Brain microvascular endothelial cell (primary cell): ENCODE measurements around the gene STAP2.
A peak's percentile ranks its signal among the peaks of the same experiment; 100 is the strongest.
"Not testable (repeated sequence)": the region's sequence is repeated elsewhere in the genome, so short reads cannot be mapped to it uniquely, and the experiment has no call there.

ENCODE experiments used
- DNase-seq: peaks from one replicate; pipeline ENCODE4 v3.0.0-alpha.2; 2020
- H3K27ac ChIP-seq: fragments of 250-450 bp; sonication (Bioruptor Pico); 2 replicates; pipeline ENCODE4 v1.5.1; 2020; ENCODE audit warnings: mild to moderate bottlenecking, moderate library complexity
- H3K27me3 ChIP-seq: fragments of 250-450 bp; sonication (Bioruptor Pico); replicated peaks from 2 replicates; pipeline ENCODE4 v1.5.1; 2020; ENCODE audit warnings: mild to moderate bottlenecking
- H3K36me3 ChIP-seq: fragments of 250-450 bp; sonication (Bioruptor Pico); replicated peaks from 2 replicates; pipeline ENCODE4 v1.5.1; 2020; ENCODE audit warnings: mild to moderate bottlenecking
- H3K4me3 ChIP-seq: 2 replicates; pipeline ENCODE4 v1.5.1; 2011; ENCODE audit warnings: low read depth, mild to moderate bottlenecking, control low read depth, low read length, moderate library complexity
- CTCF ChIP-seq: IDR thresholded peaks from 2 replicates; pipeline ENCODE4 v1.5.1; 2011; ENCODE audit warnings: low read depth, mild to moderate bottlenecking, moderate library complexity, low read length, control low read depth, inconsistent platforms; ENCODE audit errors: missing control alignments
- in situ Hi-C: cut with HindIII; loops from 2 replicates; pipeline ENCODE4 v1.10.0; 2017; ENCODE audit warnings: low sequenced_read_pairs, low pct_ligation_motif_present

The STAP2 gene

GRCh38 chr19:4342314-4342614 is 3.6 kb upstream of the STAP2 start:
- H3K4me3 ChIP-seq, result peak overlapping the region; percentile 67
- H3K27ac ChIP-seq, result peak overlapping the region; percentile 17
- DNase-seq, result no peak
- no peaks in the 10 kb centered on the region for H3K36me3 ChIP-seq
- H3K27me3 ChIP-seq, result no peaks in the 10 kb centered on the region
- no peak for TF ChIP-seq CTCF
- in situ Hi-C loops, result no loop called here

- no peak overlapping the region for H3K27ac ChIP-seq
- in situ Hi-C loops, result no loop called here
- no peaks in the 10 kb centered on the region for H3K27me3 ChIP-seq
- TF ChIP-seq CTCF, result no peak
- DNase-seq, result no peak
- peak overlapping the region; percentile 40 for H3K4me3 ChIP-seq
- H3K36me3 ChIP-seq, result no peaks in the 10 kb centered on the region
These were observed 654 bp downstream of the STAP2 start for GRCh38 chr19:4337906-4338440.

GRCh38 chr19:4334929-4335570 is 3.6 kb downstream of the STAP2 start:
- Histone ChIP-seq H3K27me3 (no peaks in the 10 kb centered on the region), H3K36me3 (no peaks in the 10 kb centered on the region), H3K4me3 (no peak overlapping the region), H3K27ac (no peak overlapping the region)
- no peak for DNase-seq
- TF ChIP-seq CTCF, result no peak
- in situ Hi-C loops, result no loop called here

- no peaks in the 10 kb centered on the region for H3K27me3 ChIP-seq
- H3K27ac ChIP-seq, result no peak overlapping the region
- no peaks in the 10 kb centered on the region for H3K36me3 ChIP-seq
- TF ChIP-seq CTCF, result no peak
- in situ Hi-C loops, result no loop called here
- no peak for DNase-seq
- no peak overlapping the region for H3K4me3 ChIP-seq
These were observed 8.8 kb downstream of the STAP2 start for GRCh38 chr19:4329858-4330257.

- in situ Hi-C loops, H3K36me3 ChIP-seq, H3K27me3 ChIP-seq, DNase-seq: not testable (repeated sequence)
- Histone ChIP-seq H3K4me3 (peak overlapping the region; percentile 60), H3K27ac (peak overlapping the region; percentile 69)
These were observed 9.5 kb downstream of the STAP2 start for GRCh38 chr19:4328991-4329681.

GRCh38 chr19:4328243-4328990 is 10.2 kb downstream of the STAP2 start:
- peak overlapping the region; percentile 60 for H3K4me3 ChIP-seq
- no peaks in the 10 kb centered on the region for H3K36me3 ChIP-seq
- in situ Hi-C loops, result no loop called here
- DNase-seq, result peak; percentile 96
- no peaks in the 10 kb centered on the region for H3K27me3 ChIP-seq
- H3K27ac ChIP-seq, result peak overlapping the region; percentile 69
- no peak for TF ChIP-seq CTCF
